Panc1 (cell line): ENCODE data around the gene HIC2. TPM values are rescaled to one million over a fixed set of nuclear protein-coding genes. Genes with fewer than 3 reads are reported as not detected.

Source experiments
- ATAC-seq: fragments of 200-7000 bp; cut with Tn5 transposase; 2 replicates; pipeline ENCODE4 v1.9.1; 2020; ENCODE audit warnings: mild to moderate bottlenecking, moderate library complexity
- BruUV-seq: library from RNA; stranded (reverse); fragments of 400-500 nt; replicated peaks from 2 replicates; lab custom pipeline; 2021; lab: Mats Ljungman, UMichigan
- CTCF ChIA-PET: fragments of 300-600 bp; sonication (Branson Sonifier 250); formaldehyde crosslinking; loops from one replicate; lab custom pipeline; 2022; ENCODE audit warnings: antibody characterized with exemption; lab: Charles Lee
- POLR2A ChIA-PET: fragments of 300-600 bp; sonication (Branson Sonifier 250); formaldehyde crosslinking; loops from one replicate; lab custom pipeline; 2022; ENCODE audit warnings: antibody characterized with exemption; lab: Charles Lee
- DNase-seq: peaks from one replicate; pipeline ENCODE4 v3.0.0-alpha.2; 2010; ENCODE audit warnings: low read depth, low spot score
- H3K27ac ChIP-seq: 2 replicates; pipeline ENCODE4 v1.5.1; 2011; ENCODE audit warnings: mild to moderate bottlenecking, low read length, inconsistent platforms
- H3K27me3 ChIP-seq: fragments of 200-500 bp; sonication (Bioruptor generic); 2 replicates; pipeline ENCODE4 v1.6.0; 2014; ENCODE audit warnings: low read length, inconsistent platforms; ENCODE audit not compliant: control insufficient read depth, insufficient read depth
- H3K36me3 ChIP-seq: fragments of 200-500 bp; sonication (Bioruptor generic); 2 replicates; pipeline ENCODE4 v1.5.1; 2014; ENCODE audit warnings: inconsistent platforms, mild to moderate bottlenecking, low read length, moderate library complexity; ENCODE audit not compliant: control insufficient read depth, insufficient read depth
- H3K4me1 ChIP-seq: 2 replicates; pipeline ENCODE4 v1.5.1; 2011; ENCODE audit warnings: inconsistent platforms, mild to moderate bottlenecking, low read length, moderate library complexity; ENCODE audit not compliant: control insufficient read depth, insufficient read depth
- H3K4me3 ChIP-seq, 2 experiments: 2 replicates each; pipeline ENCODE4 v1.5.1; 2011 to 2012; ENCODE audit warnings: low read depth in 2 of 2, low read length in 2 of 2, mild to moderate bottlenecking in 2 of 2, inconsistent platforms in 1 of 2, moderate library complexity in 1 of 2
- H3K9me3 ChIP-seq: fragments of 200-500 bp; sonication (Bioruptor generic); 2 replicates; pipeline ENCODE4 v1.5.1; 2014; ENCODE audit warnings: low read depth, mild to moderate bottlenecking, inconsistent platforms, low read length, moderate library complexity; ENCODE audit not compliant: control insufficient read depth, insufficient read depth
- POLR2AphosphoS5 ChIP-seq: IDR thresholded peaks from 2 replicates; pipeline ENCODE4 v1.6.1; 2012; ENCODE audit warnings: mild to moderate bottlenecking, low read depth, low read length, moderate library complexity
- SIN3A ChIP-seq: IDR thresholded peaks from 2 replicates; pipeline ENCODE4 v1.6.1; 2012; ENCODE audit warnings: low read depth, mild to moderate bottlenecking, low read length, moderate library complexity, borderline replicate concordance; ENCODE audit not compliant: insufficient read depth
- TCF7L2 ChIP-seq: IDR thresholded peaks from 2 replicates; pipeline ENCODE4 v1.6.1; 2011; ENCODE audit warnings: mild to moderate bottlenecking, low read depth, low read length, inconsistent platforms
- in situ Hi-C: cut with HindIII; loops from 2 replicates; pipeline ENCODE4 v1.10.0; 2016; ENCODE audit warnings: low sequenced_read_pairs, low pct_unique_long_range_greater_than_20kb
- intact Hi-C: fragments of 100-400 bp; cut with micrococcal nuclease; formaldehyde crosslinking; loops from one replicate; pipeline ENCODE4 v1.10.0; 2022; ENCODE audit not compliant: unreplicated experiment
- total RNA-seq: library from RNA; stranded (reverse); gene quantifications from one replicate; pipeline ENCODE4 v1.2.1, GENCODE V29; 2021; ENCODE audit not compliant: unreplicated experiment
- TF ChIP-seq, protein P1 (sequence below), 2 experiments: IDR thresholded peaks; 2 replicates each; pipeline ENCODE4 v1.6.1; 2011 to 2012; ENCODE audit warnings: low read depth in 2 of 2, control low read depth in 1 of 2, low read length in 1 of 2, mild to moderate bottlenecking in 1 of 2, moderate library complexity in 1 of 2; ENCODE audit not compliant: insufficient read depth in 1 of 2
- TF ChIP-seq, protein P2 (sequence below): fragments of 450-650 bp; IDR thresholded peaks from 2 replicates; pipeline ENCODE4 v1.5.1; 2017; ENCODE audit warnings: mild to moderate bottlenecking

HIC2 gene
- total RNA-seq, 1 experiment from 2014 or later = 7.3 TPM

DNA sequence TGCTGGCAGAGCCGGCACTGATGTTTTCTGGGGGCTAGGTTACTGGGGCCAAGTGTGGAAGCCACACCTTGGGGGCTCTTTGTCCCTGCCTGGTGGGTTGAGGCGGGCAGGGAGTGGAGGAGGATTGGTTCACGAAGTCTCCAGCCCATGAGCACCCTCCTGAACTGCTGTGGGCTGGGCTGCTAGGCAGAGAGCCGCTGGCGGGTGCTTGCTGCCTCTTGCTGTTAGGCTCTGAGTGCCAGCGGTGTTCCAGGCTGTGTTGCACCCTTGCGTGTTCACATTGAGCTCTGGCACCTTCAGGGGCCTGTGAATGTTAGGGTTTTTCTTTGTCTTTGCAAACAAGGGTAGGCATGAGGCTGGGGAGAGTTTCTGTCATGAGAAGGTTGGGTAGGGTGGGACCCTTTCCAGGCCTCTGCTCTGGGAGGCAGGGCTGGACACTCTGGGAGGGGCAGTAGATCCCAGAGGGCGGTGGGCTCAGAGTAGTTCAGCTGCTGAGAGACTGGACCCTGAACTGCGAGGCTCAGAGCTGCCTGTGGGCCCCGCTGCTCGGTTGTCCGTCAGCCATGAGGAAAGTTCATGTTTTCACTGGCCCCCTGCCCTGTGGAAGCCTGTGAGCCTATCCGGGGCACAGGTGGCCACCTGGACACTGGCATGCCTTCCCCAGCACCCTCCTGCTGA lies 26.0 kb downstream of the HIC2 start:
- H3K27ac ChIP-seq = no peak overlapping the region
- no peaks in the 10 kb centered on the region for H3K9me3 ChIP-seq
- no TSS peak for BruUV-seq
- TF ChIP-seq SIN3A (no peak), POLR2AphosphoS5 (no peak), TCF7L2 (no peak)
- TF ChIP-seq, protein P1, sequence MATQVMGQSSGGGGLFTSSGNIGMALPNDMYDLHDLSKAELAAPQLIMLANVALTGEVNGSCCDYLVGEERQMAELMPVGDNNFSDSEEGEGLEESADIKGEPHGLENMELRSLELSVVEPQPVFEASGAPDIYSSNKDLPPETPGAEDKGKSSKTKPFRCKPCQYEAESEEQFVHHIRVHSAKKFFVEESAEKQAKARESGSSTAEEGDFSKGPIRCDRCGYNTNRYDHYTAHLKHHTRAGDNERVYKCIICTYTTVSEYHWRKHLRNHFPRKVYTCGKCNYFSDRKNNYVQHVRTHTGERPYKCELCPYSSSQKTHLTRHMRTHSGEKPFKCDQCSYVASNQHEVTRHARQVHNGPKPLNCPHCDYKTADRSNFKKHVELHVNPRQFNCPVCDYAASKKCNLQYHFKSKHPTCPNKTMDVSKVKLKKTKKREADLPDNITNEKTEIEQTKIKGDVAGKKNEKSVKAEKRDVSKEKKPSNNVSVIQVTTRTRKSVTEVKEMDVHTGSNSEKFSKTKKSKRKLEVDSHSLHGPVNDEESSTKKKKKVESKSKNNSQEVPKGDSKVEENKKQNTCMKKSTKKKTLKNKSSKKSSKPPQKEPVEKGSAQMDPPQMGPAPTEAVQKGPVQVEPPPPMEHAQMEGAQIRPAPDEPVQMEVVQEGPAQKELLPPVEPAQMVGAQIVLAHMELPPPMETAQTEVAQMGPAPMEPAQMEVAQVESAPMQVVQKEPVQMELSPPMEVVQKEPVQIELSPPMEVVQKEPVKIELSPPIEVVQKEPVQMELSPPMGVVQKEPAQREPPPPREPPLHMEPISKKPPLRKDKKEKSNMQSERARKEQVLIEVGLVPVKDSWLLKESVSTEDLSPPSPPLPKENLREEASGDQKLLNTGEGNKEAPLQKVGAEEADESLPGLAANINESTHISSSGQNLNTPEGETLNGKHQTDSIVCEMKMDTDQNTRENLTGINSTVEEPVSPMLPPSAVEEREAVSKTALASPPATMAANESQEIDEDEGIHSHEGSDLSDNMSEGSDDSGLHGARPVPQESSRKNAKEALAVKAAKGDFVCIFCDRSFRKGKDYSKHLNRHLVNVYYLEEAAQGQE (IDR thresholded peaks at IDR 0.05; ENCODE audit: insufficient read depth in 1 of 2, low read depth in 2 of 2, low read length in 1 of 2) = no peak
- TF ChIP-seq, protein P2, sequence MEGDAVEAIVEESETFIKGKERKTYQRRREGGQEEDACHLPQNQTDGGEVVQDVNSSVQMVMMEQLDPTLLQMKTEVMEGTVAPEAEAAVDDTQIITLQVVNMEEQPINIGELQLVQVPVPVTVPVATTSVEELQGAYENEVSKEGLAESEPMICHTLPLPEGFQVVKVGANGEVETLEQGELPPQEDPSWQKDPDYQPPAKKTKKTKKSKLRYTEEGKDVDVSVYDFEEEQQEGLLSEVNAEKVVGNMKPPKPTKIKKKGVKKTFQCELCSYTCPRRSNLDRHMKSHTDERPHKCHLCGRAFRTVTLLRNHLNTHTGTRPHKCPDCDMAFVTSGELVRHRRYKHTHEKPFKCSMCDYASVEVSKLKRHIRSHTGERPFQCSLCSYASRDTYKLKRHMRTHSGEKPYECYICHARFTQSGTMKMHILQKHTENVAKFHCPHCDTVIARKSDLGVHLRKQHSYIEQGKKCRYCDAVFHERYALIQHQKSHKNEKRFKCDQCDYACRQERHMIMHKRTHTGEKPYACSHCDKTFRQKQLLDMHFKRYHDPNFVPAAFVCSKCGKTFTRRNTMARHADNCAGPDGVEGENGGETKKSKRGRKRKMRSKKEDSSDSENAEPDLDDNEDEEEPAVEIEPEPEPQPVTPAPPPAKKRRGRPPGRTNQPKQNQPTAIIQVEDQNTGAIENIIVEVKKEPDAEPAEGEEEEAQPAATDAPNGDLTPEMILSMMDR = no peak
- in situ Hi-C loops (no loop called here), intact Hi-C loops (no loop called here)
- no peak overlapping the region for H3K4me3 ChIP-seq
- DNase-seq (no peak), ATAC-seq (no peak)
- CTCF ChIA-PET = no interaction called here
- H3K4me1 ChIP-seq = peaks cover 4% of the 10 kb centered on the region; the same call in 1 of the 2 replicates
- H3K36me3 ChIP-seq = no peaks in the 10 kb centered on the region
- no peaks in the 10 kb centered on the region for H3K27me3 ChIP-seq
- POLR2A ChIA-PET = no interaction called here

DNA sequence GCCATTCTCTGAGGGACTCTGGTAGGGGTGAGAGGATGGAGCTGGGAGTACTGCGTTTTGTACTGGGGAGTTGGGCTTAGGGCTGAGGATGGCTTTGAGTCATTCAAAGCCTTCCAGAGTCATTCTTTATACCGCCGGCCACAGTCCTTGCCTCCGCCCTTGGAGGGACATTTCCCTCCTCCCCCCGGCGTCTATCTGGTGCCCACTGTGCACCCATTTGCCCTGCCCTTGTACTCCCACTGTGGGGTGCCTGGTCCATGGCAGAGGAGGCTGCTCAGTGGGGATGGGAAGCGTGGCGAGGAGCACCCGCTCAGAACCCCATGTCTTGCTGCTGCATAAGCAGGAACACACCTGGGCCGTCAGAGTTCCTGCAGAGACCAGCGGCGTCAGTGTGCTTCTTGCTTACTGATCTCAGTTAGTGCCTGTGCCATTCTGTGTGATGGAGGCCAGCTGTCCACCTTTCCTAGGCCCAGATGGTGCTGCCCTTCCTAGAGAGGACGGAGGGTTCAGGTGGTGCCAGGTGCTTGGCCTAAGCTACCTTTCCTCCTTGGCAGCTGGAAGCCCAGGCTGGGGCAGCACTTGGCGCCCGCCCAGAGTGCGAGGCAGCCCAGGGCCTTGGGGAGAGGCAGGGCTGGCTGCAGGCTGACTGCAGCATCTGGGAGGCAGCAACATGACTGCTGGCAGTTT lies 26.7 kb downstream of the HIC2 start:
- in situ Hi-C loops = no loop called here
- H3K36me3 ChIP-seq = no peaks in the 10 kb centered on the region
- H3K4me1 ChIP-seq = peaks cover 4% of the 10 kb centered on the region; the same call in 1 of the 2 replicates
- no peak for DNase-seq
- no peak overlapping the region for H3K27ac ChIP-seq
- ChIA-PET POLR2A (no interaction called here), CTCF (no interaction called here)
- no peak for ATAC-seq
- H3K27me3 ChIP-seq = no peaks in the 10 kb centered on the region
- no peak overlapping the region for H3K4me3 ChIP-seq
- no peaks in the 10 kb centered on the region for H3K9me3 ChIP-seq
- TF ChIP-seq POLR2AphosphoS5 (no peak), SIN3A (no peak), TCF7L2 (no peak)
- TF ChIP-seq, protein P1 (IDR thresholded peaks at IDR 0.05; ENCODE audit: insufficient read depth in 1 of 2, low read depth in 2 of 2, low read length in 1 of 2) = no peak
- TF ChIP-seq, protein P2 = no peak
- intact Hi-C loops = no loop called here
- no TSS peak for BruUV-seq
